Measurements from ENCODE around the gene NCOA1. TPM values are rescaled to one million over a fixed set of nuclear protein-coding genes. Genes with fewer than 3 reads are reported as not detected.
A peak's percentile ranks its signal among the peaks of the same experiment; 100 is the strongest.
"Not testable (repeated sequence)": the region's sequence is repeated elsewhere in the genome, so short reads cannot be mapped to it uniquely, and the experiment has no call there.

Gene NCOA1
- total RNA-seq, 1 donor from 2014 or later, result 48.4 TPM

GRCh38 chr2:24797644-24798043 is 306.6 kb downstream of the NCOA1 start:
- TF ChIP-seq POLR2A (IDR thresholded peaks at IDR 0.05) (no peak), CTCF (IDR thresholded peaks at IDR 0.05) (no peak), POLR2AphosphoS5 (IDR thresholded peaks at IDR 0.05; ENCODE audit: insufficient read depth in 1 of 2, low read depth in 1 of 2) (no peak)
- no peak overlapping the region for H3K27ac ChIP-seq
- H3K27me3 ChIP-seq, result no peaks in the 10 kb centered on the region
- intact Hi-C loops (cut with DNase I), result no loop called here
- H3K9me3 ChIP-seq, result no peaks in the 10 kb centered on the region
- no peak for DNase-seq (ENCODE audit: extremely low spot score in 2 of 2)
- H3K36me3 ChIP-seq, result no peaks in the 10 kb centered on the region
- peaks cover 11% of the 10 kb centered on the region for H3K4me1 ChIP-seq
- H3K4me3 ChIP-seq, result no peak overlapping the region

GRCh38 chr2:24800487-24800886 is 309.4 kb downstream of the NCOA1 start:
- intact Hi-C loops (cut with DNase I); H3K4me3 ChIP-seq; H3K4me1 ChIP-seq; H3K36me3 ChIP-seq; DNase-seq (ENCODE audit: extremely low spot score in 2 of 2); H3K27ac ChIP-seq; H3K27me3 ChIP-seq; H3K9me3 ChIP-seq: not testable (repeated sequence)

- H3K4me1 ChIP-seq; H3K9me3 ChIP-seq; H3K27ac ChIP-seq; H3K4me3 ChIP-seq; DNase-seq (ENCODE audit: extremely low spot score in 2 of 2); intact Hi-C loops (cut with DNase I); H3K36me3 ChIP-seq; H3K27me3 ChIP-seq: not testable (repeated sequence)
Observed at GRCh38 chr2:24805811-24806660, 315.0 kb downstream of the NCOA1 start.

- no peak for TF ChIP-seq CTCF (IDR thresholded peaks at IDR 0.05)
- no peak for TF ChIP-seq POLR2AphosphoS5 (IDR thresholded peaks at IDR 0.05; ENCODE audit: insufficient read depth in 1 of 2, low read depth in 1 of 2)
- TF ChIP-seq POLR2A (IDR thresholded peaks at IDR 0.05), result no peak
- H3K9me3 ChIP-seq, result no peaks in the 10 kb centered on the region
Observed at GRCh38 chr2:24806661-24807036, 315.6 kb downstream of the NCOA1 start.

GRCh38 chr2:24809316-24810007 is 318.4 kb downstream of the NCOA1 start:
- Histone ChIP-seq H3K36me3 (no peaks in the 10 kb centered on the region), H3K4me3 (no peak overlapping the region), H3K4me1 (no peaks in the 10 kb centered on the region), H3K9me3 (no peaks in the 10 kb centered on the region), H3K27ac (no peak overlapping the region), H3K27me3 (no peaks in the 10 kb centered on the region)
- TF ChIP-seq POLR2A (IDR thresholded peaks at IDR 0.05) (no peak), CTCF (IDR thresholded peaks at IDR 0.05) (no peak), POLR2AphosphoS5 (IDR thresholded peaks at IDR 0.05; ENCODE audit: insufficient read depth in 1 of 2, low read depth in 1 of 2) (no peak)
- peak in 1 of 2 donors; percentile 14 for DNase-seq (ENCODE audit: extremely low spot score in 2 of 2)
- intact Hi-C loops (cut with DNase I), result no loop called here

More at GRCh38 chr2:24806661-24807036, 315.6 kb downstream of the NCOA1 start:
- H3K27ac ChIP-seq, result no peak overlapping the region
- DNase-seq (ENCODE audit: extremely low spot score in 2 of 2), result no peak
- no peaks in the 10 kb centered on the region for H3K27me3 ChIP-seq
- no peaks in the 10 kb centered on the region for H3K36me3 ChIP-seq
- H3K4me1 ChIP-seq, result no peaks in the 10 kb centered on the region
- intact Hi-C loops (cut with DNase I), result no loop called here
- H3K4me3 ChIP-seq, result no peak overlapping the region

GRCh38 chr2:24813691-24814137 is 322.7 kb downstream of the NCOA1 start:
- H3K27me3 ChIP-seq, result no peaks in the 10 kb centered on the region
- TF ChIP-seq POLR2AphosphoS5 (IDR thresholded peaks at IDR 0.05; ENCODE audit: insufficient read depth in 1 of 2, low read depth in 1 of 2) (no peak), CTCF (IDR thresholded peaks at IDR 0.05) (no peak), POLR2A (IDR thresholded peaks at IDR 0.05) (no peak)
- DNase-seq (ENCODE audit: extremely low spot score in 2 of 2), result peak in 1 of 2 donors; percentile 62
- intact Hi-C loops (cut with DNase I), result no loop called here
- no peak overlapping the region for H3K4me3 ChIP-seq
- H3K27ac ChIP-seq, result no peak overlapping the region
- no peaks in the 10 kb centered on the region for H3K4me1 ChIP-seq
- H3K36me3 ChIP-seq, result peaks cover 0 to 8% of the 10 kb centered on the region in 2 donors
- H3K9me3 ChIP-seq, result no peaks in the 10 kb centered on the region

All from vagina (tissue), 2 donors.